ENCODE results near the gene RAE1. TPM values are rescaled to one million over a fixed set of nuclear protein-coding genes. Genes with fewer than 3 reads are reported as not detected.

The RAE1 gene
- total and polyA plus RNA-seq, 2 of the 8 experiments (the other 6 are each of a cell fraction or from before 2014, with no cell fraction given): 35.9 to 44.9 TPM

DNA sequence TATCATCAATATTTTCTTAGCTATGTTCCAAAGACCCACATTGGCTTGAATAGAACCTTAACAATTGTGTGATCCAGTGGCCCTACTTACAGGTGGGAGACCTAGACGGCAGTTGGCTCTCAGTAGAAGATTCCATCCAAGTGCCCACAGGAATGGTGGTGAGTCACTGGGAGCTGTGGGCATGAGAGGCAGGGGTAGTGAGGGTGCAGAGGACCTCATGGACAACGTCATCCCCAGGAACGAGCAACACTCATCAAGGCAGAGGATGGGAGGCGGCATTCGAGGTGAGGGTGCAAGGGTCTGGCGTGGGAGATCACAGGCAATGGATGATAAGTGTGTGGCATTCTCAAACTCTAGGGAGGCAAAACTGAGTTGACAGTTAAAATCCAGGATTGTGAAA, 38.9 kb upstream of the RAE1 start:
- Histone ChIP-seq H4K20me1 (replicated peaks in 1 of 2; ENCODE audit: control insufficient read depth in 1 of 2, insufficient read depth in 2 of 2, low read length in 2 of 2) (no peaks in the 10 kb centered on the region), H3K23me2 (ENCODE audit: low read depth, low read length) (no peaks in the 10 kb centered on the region), H3K4me1 (replicated peaks in 1 of 4; ENCODE audit: control insufficient read depth in 3 of 4, insufficient read depth in 4 of 4, low read length in 3 of 4) (no peaks in the 10 kb centered on the region), H3K14ac (ENCODE audit: insufficient read length) (no peak overlapping the region), H3K79me1 (ENCODE audit: low read depth, low read length) (no peaks in the 10 kb centered on the region), H2BK20ac (ENCODE audit: low read length) (no peak overlapping the region), H2BK15ac (ENCODE audit: low read length) (no peak overlapping the region), H2BK120ac (replicated peaks; ENCODE audit: low read depth, low read length) (no peak overlapping the region), H4K8ac (ENCODE audit: extremely low read depth, insufficient read depth, low read length) (no peak overlapping the region), H2BK12ac (ENCODE audit: low read depth, low read length) (no peak overlapping the region), H3K9me3 (ENCODE audit: insufficient read depth in 2 of 2, low read depth in 1 of 2, low read length in 1 of 2) (no peaks in the 10 kb centered on the region), H3K4me2 (ENCODE audit: insufficient read depth in 1 of 2, low read depth in 2 of 2, low read length in 2 of 2) (no peak overlapping the region), H2BK5ac (ENCODE audit: low read depth, low read length) (no peak overlapping the region), H3K36me3 (ENCODE audit: control insufficient read depth in 2 of 4, insufficient read depth in 4 of 4, low read length in 3 of 4) (no peaks in the 10 kb centered on the region), H3K4me3 (ENCODE audit: extremely low read depth in 1 of 4, insufficient read depth in 2 of 4, low read depth in 3 of 4, low read length in 4 of 4) (no peak overlapping the region), H2AK5ac (ENCODE audit: low read depth, low read length) (no peak overlapping the region), H2AFZ (ENCODE audit: low read length) (no peak overlapping the region), H3K4ac (replicated peaks; ENCODE audit: insufficient read length, low read depth, low read length) (no peak overlapping the region), H3K9ac (replicated peaks in 1 of 4; ENCODE audit: extremely low read depth in 1 of 4, low read depth in 3 of 4, low read length in 3 of 4) (no peak overlapping the region), H3K27me3 (replicated peaks in 1 of 4; ENCODE audit: control insufficient read depth in 3 of 4, extremely low read depth in 1 of 4, insufficient read depth in 3 of 4, low read length in 3 of 4) (no peaks in the 10 kb centered on the region; a peak in 2 of 7 replicates), H4K5ac (ENCODE audit: insufficient read length, low read depth, low read length) (no peak overlapping the region), H3K56ac (replicated peaks; ENCODE audit: insufficient read length, low read depth, low read length) (no peak overlapping the region), H3K18ac (ENCODE audit: extremely low read depth, low read length) (no peak overlapping the region), H3K27ac (ENCODE audit: low read depth, low read length) (no peak overlapping the region), H4K91ac (replicated peaks; ENCODE audit: insufficient read length, low read length) (peak overlapping the region; percentile 62), H3K79me2 (ENCODE audit: control insufficient read depth in 1 of 2, insufficient read depth in 2 of 2, low read length in 2 of 2) (no peaks in the 10 kb centered on the region), H3K23ac (ENCODE audit: insufficient read length) (no peak overlapping the region)
- DNase-seq (ENCODE audit: low read depth in 1 of 2, low spot score in 2 of 2) (no peak), FAIRE-seq (no peak)
- ChIA-PET POLR2A (ENCODE audit: partially characterized antibody) (no interaction called here), CTCF (ENCODE audit: partially characterized antibody) (interaction anchor here (1.2 to 1.4 kb wide), 3 partner anchors 17 to 24 kb away, joined by 3 read pairs; no protein-coding TSS in a partner anchor)
- TF ChIP-seq CREB1 (IDR thresholded peaks at IDR 0.05): no peak
- TF ChIP-seq SIX5 (IDR thresholded peaks at IDR 0.05; ENCODE audit: low read depth, low read length): no peak
- no peak for TF ChIP-seq CHD2 (IDR thresholded peaks at IDR 0.05; ENCODE audit: low read length)
- no peak for TF ChIP-seq BACH1 (IDR thresholded peaks at IDR 0.05; ENCODE audit: low read length)
- WGBS, 2 experiments (ENCODE audit: extremely low coverage in 1 of 2, insufficient coverage in 1 of 2, insufficient read length in 1 of 2, insufficient replicate concordance in 2 of 2, low coverage in 1 of 2, low lambda C conversion rate in 2 of 2, missing lambda C conversion rate in 1 of 2): 85% methylated on average over 6 of the region's 6 CpGs; no CpG with 5 or more reads in 1 of the 2 experiments

Data from H1 (cell line).